ENCODE results near the gene TSBP1.
A peak's percentile ranks its signal among the peaks of the same experiment; 100 is the strongest.
"Not testable (repeated sequence)": the region's sequence is repeated elsewhere in the genome, so short reads cannot be mapped to it uniquely, and the experiment has no call there.

Gene TSBP1

GRCh38 chr6:32375739-32376529 is 4.2 kb upstream of the TSBP1 start:
- no peak for DNase-seq

GRCh38 chr6:32371229-32371628 is 474 bp downstream of the TSBP1 start:
- DNase-seq, result no peak

GRCh38 chr6:32370505-32370904 is 1.2 kb downstream of the TSBP1 start:
- DNase-seq, result no peak

- DNase-seq, result peak; percentile 27
These were observed 2.0 kb downstream of the TSBP1 start for GRCh38 chr6:32369660-32370059.

- DNase-seq, result no peak
These were observed 4.1 kb downstream of the TSBP1 start for GRCh38 chr6:32367644-32368043.

GRCh38 chr6:32359225-32359624 is 12.5 kb downstream of the TSBP1 start:
- not testable (repeated sequence) for DNase-seq

- not testable (repeated sequence) for DNase-seq
These were observed 13.2 kb downstream of the TSBP1 start for GRCh38 chr6:32358548-32358947.

- DNase-seq, result peak; percentile 22
These were observed 16.7 kb downstream of the TSBP1 start for GRCh38 chr6:32355018-32355417.

- DNase-seq, result no peak
These were observed 18.4 kb downstream of the TSBP1 start for GRCh38 chr6:32353348-32353747.

- DNase-seq, result no peak
These were observed 31.5 kb downstream of the TSBP1 start for GRCh38 chr6:32340242-32340641.

- DNase-seq, result no peak
These were observed 34.4 kb downstream of the TSBP1 start for GRCh38 chr6:32337186-32337805.

- no peak for DNase-seq
These were observed 39.3 kb downstream of the TSBP1 start for GRCh38 chr6:32332433-32332832.

- DNase-seq, result no peak
These were observed 42.6 kb downstream of the TSBP1 start for GRCh38 chr6:32329141-32329540.

- no peak for DNase-seq
These were observed 44.6 kb downstream of the TSBP1 start for GRCh38 chr6:32327103-32327502.

- no peak for DNase-seq
These were observed 53.2 kb downstream of the TSBP1 start for GRCh38 chr6:32318501-32318900.

GRCh38 chr6:32317541-32317940 is 54.2 kb downstream of the TSBP1 start:
- DNase-seq, result no peak

GRCh38 chr6:32313964-32314363 is 57.7 kb downstream of the TSBP1 start:
- DNase-seq, result no peak

GRCh38 chr6:32298632-32299336 is 72.9 kb downstream of the TSBP1 start:
- DNase-seq, result no peak

GRCh38 chr6:32294980-32295379 is 76.7 kb downstream of the TSBP1 start:
- DNase-seq, result not testable (repeated sequence)

GRCh38 chr6:32294566-32294965 is 77.1 kb downstream of the TSBP1 start:
- DNase-seq, result no peak

GRCh38 chr6:32293695-32294094 is 78.0 kb downstream of the TSBP1 start:
- DNase-seq, result no peak

- no peak for DNase-seq
These were observed 80.2 kb downstream of the TSBP1 start for GRCh38 chr6:32291543-32291942.

- DNase-seq, result no peak
These were observed 80.7 kb downstream of the TSBP1 start for GRCh38 chr6:32290886-32291450.

GRCh38 chr6:32288426-32288825 is 83.3 kb downstream of the TSBP1 start:
- DNase-seq, result no peak
